H9 (cell line): ENCODE results near the gene FXYD7. TPM values are rescaled to one million over a fixed set of nuclear protein-coding genes. Genes with fewer than 3 reads are reported as not detected.

Source experiments
- DNase-seq: peaks from one replicate; pipeline ENCODE4 v3.0.0-alpha.2; 2017
- H2AFZ ChIP-seq: one replicate; pipeline ENCODE4 v1.6.1; 2013; ENCODE audit warnings: mild to moderate bottlenecking, low read length, control low read depth, moderate library complexity
- H2AK5ac ChIP-seq: 2 replicates; pipeline ENCODE4 v1.6.1; 2013; ENCODE audit warnings: low read length, control low read depth, mixed read lengths; ENCODE audit not compliant: insufficient read length
- H2BK120ac ChIP-seq: one replicate; pipeline ENCODE4 v1.6.1; 2013; ENCODE audit warnings: low read depth, mild to moderate bottlenecking, low read length, control low read depth, inconsistent platforms; ENCODE audit not compliant: poor library complexity, severe bottlenecking
- H2BK12ac ChIP-seq: 2 replicates; pipeline ENCODE4 v1.6.1; 2013; ENCODE audit warnings: low read length, control low read depth, mixed read lengths, low read depth; ENCODE audit not compliant: insufficient read length
- H2BK15ac ChIP-seq: 2 replicates; pipeline ENCODE4 v1.6.1; 2013; ENCODE audit warnings: low read depth, low read length, control low read depth
- H2BK20ac ChIP-seq: one replicate; pipeline ENCODE4 v1.6.1; 2013; ENCODE audit warnings: low read depth, mild to moderate bottlenecking, low read length, control low read depth, inconsistent platforms; ENCODE audit not compliant: poor library complexity, severe bottlenecking
- H2BK5ac ChIP-seq: 2 replicates; pipeline ENCODE4 v1.6.1; 2013; ENCODE audit warnings: low read length, control low read depth, mixed read lengths; ENCODE audit not compliant: insufficient read length
- H3K14ac ChIP-seq: 2 replicates; pipeline ENCODE4 v1.6.1; 2013; ENCODE audit warnings: low read length, control low read depth; ENCODE audit not compliant: insufficient read depth
- H3K18ac ChIP-seq: 2 replicates; pipeline ENCODE4 v1.6.1; 2013; ENCODE audit warnings: low read depth, mild to moderate bottlenecking, mixed read lengths, low read length, control low read depth; ENCODE audit not compliant: insufficient read length
- H3K23ac ChIP-seq: 2 replicates; pipeline ENCODE4 v1.6.1; 2013; ENCODE audit warnings: low read length, control low read depth, mixed read lengths, low read depth; ENCODE audit not compliant: insufficient read length
- H3K23me2 ChIP-seq: 2 replicates; pipeline ENCODE4 v1.6.1; 2013; ENCODE audit warnings: low read depth, mild to moderate bottlenecking, mixed read lengths, low read length, control low read depth; ENCODE audit not compliant: insufficient read length, poor library complexity, severe bottlenecking
- H3K27ac ChIP-seq: 2 replicates; pipeline ENCODE4 v1.5.1; 2013; ENCODE audit warnings: low read length, control low read depth, mixed read lengths, low read depth; ENCODE audit not compliant: insufficient read length
- H3K27me3 ChIP-seq: 2 replicates; pipeline ENCODE4 v1.6.1; 2013; ENCODE audit warnings: low read length, control low read depth, inconsistent platforms; ENCODE audit not compliant: insufficient read depth
- H3K4ac ChIP-seq: 2 replicates; pipeline ENCODE4 v1.6.1; 2013; ENCODE audit warnings: low read depth, mild to moderate bottlenecking, control low read depth, inconsistent platforms, low read length, moderate library complexity
- H3K4me1 ChIP-seq: 2 replicates; pipeline ENCODE4 v1.6.1; 2013; ENCODE audit warnings: low read length, control low read depth, inconsistent platforms; ENCODE audit not compliant: insufficient read depth
- H3K4me2 ChIP-seq: 2 replicates; pipeline ENCODE4 v1.6.1; 2013; ENCODE audit warnings: low read length, control low read depth, mixed read lengths; ENCODE audit not compliant: insufficient read length, insufficient read depth
- H3K56ac ChIP-seq: 2 replicates; pipeline ENCODE4 v1.6.1; 2013; ENCODE audit warnings: low read depth, mild to moderate bottlenecking, mixed read lengths, low read length, control low read depth; ENCODE audit not compliant: insufficient read length
- H3K79me1 ChIP-seq: 2 replicates; pipeline ENCODE4 v1.6.1; 2013; ENCODE audit warnings: low read depth, mild to moderate bottlenecking, moderate library complexity, low read length, control low read depth, inconsistent platforms; ENCODE audit not compliant: insufficient read depth, poor library complexity, severe bottlenecking
- H3K79me2 ChIP-seq: 2 replicates; pipeline ENCODE4 v1.6.1; 2013; ENCODE audit warnings: low read length, control low read depth, inconsistent platforms; ENCODE audit not compliant: insufficient read depth
- H3K9ac ChIP-seq: 2 replicates; pipeline ENCODE4 v1.6.1; 2013; ENCODE audit warnings: low read length, control low read depth, mixed read lengths; ENCODE audit not compliant: insufficient read length; ENCODE audit errors: extremely low read depth
- H3K9me3 ChIP-seq: one replicate; pipeline ENCODE4 v1.6.1; 2013; ENCODE audit warnings: low read depth, low read length, inconsistent platforms; ENCODE audit not compliant: control insufficient read depth
- H3T11ph ChIP-seq: one replicate; pipeline ENCODE4 v1.6.1; 2013; ENCODE audit warnings: mild to moderate bottlenecking, low read length, control low read depth, inconsistent platforms
- H4K20me1 ChIP-seq: one replicate; pipeline ENCODE4 v1.6.1; 2013; ENCODE audit not compliant: control insufficient read depth, insufficient read length, insufficient read depth
- H4K5ac ChIP-seq: 2 replicates; pipeline ENCODE4 v1.6.1; 2013; ENCODE audit warnings: low read depth, mild to moderate bottlenecking, mixed read lengths, low read length, control low read depth; ENCODE audit not compliant: insufficient read length
- H4K8ac ChIP-seq: replicated peaks from 2 replicates; pipeline ENCODE4 v1.6.1; 2013; ENCODE audit warnings: low read length, control low read depth, mixed read lengths, low read depth; ENCODE audit not compliant: insufficient read length
- H4K91ac ChIP-seq: 2 replicates; pipeline ENCODE4 v1.6.1; 2013; ENCODE audit warnings: low read depth, mild to moderate bottlenecking, moderate library complexity, mixed read lengths, low read length, control low read depth; ENCODE audit not compliant: insufficient read length
- H3K27ac Mint-ChIP-seq, 3 experiments: 2 replicates in 2 of 3; 3 replicates in 1 of 3; pipeline ENCODE4 v1.8.0; 2020 to 2021; ENCODE audit warnings: mixed read lengths in 3 of 3, mild to moderate bottlenecking in 1 of 3, moderate library complexity in 1 of 3
- H3K27me3 Mint-ChIP-seq: 2 replicates; pipeline ENCODE4 v1.8.0; 2021; ENCODE audit warnings: low read depth, mild to moderate bottlenecking, moderate library complexity, mixed read lengths
- H3K36me3 Mint-ChIP-seq, 3 experiments: 2 replicates in 2 of 3; 3 replicates in 1 of 3; pipeline ENCODE4 v1.8.0; 2020 to 2021; ENCODE audit warnings: low read depth in 3 of 3, mixed read lengths in 3 of 3; ENCODE audit not compliant: insufficient read depth in 1 of 3
- H3K4me1 Mint-ChIP-seq, 2 experiments: 2 replicates each; pipeline ENCODE4 v1.8.0; 2020; ENCODE audit warnings: mixed read lengths in 2 of 2
- H3K4me3 Mint-ChIP-seq, 2 experiments: 2 replicates in 1 of 2; 3 replicates in 1 of 2; pipeline ENCODE4 v1.8.0; 2020 to 2021; ENCODE audit warnings: mild to moderate bottlenecking in 2 of 2, mixed read lengths in 2 of 2, moderate library complexity in 1 of 2
- H3K9me3 Mint-ChIP-seq, 2 experiments: 2 replicates in 1 of 2; 3 replicates in 1 of 2; pipeline ENCODE4 v1.8.0; 2020; ENCODE audit warnings: mild to moderate bottlenecking in 2 of 2, mixed read lengths in 2 of 2, moderate library complexity in 1 of 2
- WGBS: extraction: QIAGEN DNeasy Blood & Tissue Kit; methylation state at CpG from one replicate; pipeline ENCODE4 v1.1.7; 2013; ENCODE audit warnings: missing lambda C conversion rate, low lambda C conversion rate, mixed read lengths; ENCODE audit not compliant: insufficient read length; ENCODE audit errors: extremely low coverage; 5-methylcytosine and 5-hydroxymethylcytosine counted together
- total RNA-seq: library from RNA; stranded (reverse); gene quantifications from 2 replicates; pipeline ENCODE4 v1.2.1, GENCODE V29; 2021
- TF ChIP-seq, protein P1 (sequence below): fragments of 200-600 bp; sonication (generic); conservative IDR thresholded peaks from 3 replicates; pipeline ENCODE4 v1.8.0; 2021; ENCODE audit warnings: antibody characterized with exemption, mild to moderate bottlenecking

Gene FXYD7
- total RNA-seq, 1 experiment from 2014 or later: 9.0 TPM

DNA sequence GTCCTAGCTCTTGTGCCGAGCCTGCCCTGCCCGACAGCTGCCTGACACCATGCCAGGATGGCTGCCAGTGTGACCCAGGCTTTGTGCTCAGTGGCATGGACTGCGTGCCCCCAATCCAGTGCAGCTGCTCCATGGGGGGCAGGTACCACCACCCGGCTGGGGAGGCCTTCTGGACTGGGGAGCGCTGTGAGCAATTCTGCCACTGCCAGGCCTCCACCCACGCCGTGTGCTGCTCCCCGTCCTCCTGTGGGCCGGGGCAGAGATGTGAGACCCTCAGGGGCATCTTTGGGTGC is 36.8 kb upstream of the FXYD7 start:
- no peak overlapping the region for H3K9ac ChIP-seq
- peaks cover 7% of the 10 kb centered on the region for H4K20me1 ChIP-seq
- H2BK20ac ChIP-seq: no peak overlapping the region
- no CpG with 5 or more reads among the region's 9 CpGs for WGBS
- Mint-ChIP-seq H3K9me3 (peaks cover 0 to 6% of the 10 kb centered on the region in 2 experiments; a peak in 3 of 5 replicates), H3K36me3 (peaks cover 0 to 2% (median 0%) of the 10 kb centered on the region in 3 experiments; a peak in 2 of 7 replicates), H3K4me1 (peaks cover 7 to 14% of the 10 kb centered on the region in 2 experiments), H3K27ac (no peak overlapping the region), H3K4me3 (no peak overlapping the region), H3K27me3 (no peaks in the 10 kb centered on the region; the same call in 1 of the 2 replicates)
- H3K4ac ChIP-seq: no peak overlapping the region
- H2BK12ac ChIP-seq: no peak overlapping the region
- no peaks in the 10 kb centered on the region for H3K27me3 ChIP-seq
- H3K79me1 ChIP-seq: no peaks in the 10 kb centered on the region
- H3K14ac ChIP-seq: no peak overlapping the region
- no peak overlapping the region for H2AK5ac ChIP-seq
- no peak for DNase-seq
- H3K18ac ChIP-seq: no peak overlapping the region
- H2BK5ac ChIP-seq: no peak overlapping the region
- H4K8ac ChIP-seq: no peak overlapping the region
- no peaks in the 10 kb centered on the region for H3K4me1 ChIP-seq
- no peak overlapping the region for H2BK15ac ChIP-seq
- no peak overlapping the region for H3K4me2 ChIP-seq
- no peaks in the 10 kb centered on the region for H3K79me2 ChIP-seq
- H3T11ph ChIP-seq: no peak overlapping the region
- no peak overlapping the region for H3K23ac ChIP-seq
- no peak overlapping the region for H4K5ac ChIP-seq
- H2AFZ ChIP-seq: no peak overlapping the region
- H2BK120ac ChIP-seq: no peak overlapping the region
- H4K91ac ChIP-seq: no peak overlapping the region
- TF ChIP-seq, protein P1, sequence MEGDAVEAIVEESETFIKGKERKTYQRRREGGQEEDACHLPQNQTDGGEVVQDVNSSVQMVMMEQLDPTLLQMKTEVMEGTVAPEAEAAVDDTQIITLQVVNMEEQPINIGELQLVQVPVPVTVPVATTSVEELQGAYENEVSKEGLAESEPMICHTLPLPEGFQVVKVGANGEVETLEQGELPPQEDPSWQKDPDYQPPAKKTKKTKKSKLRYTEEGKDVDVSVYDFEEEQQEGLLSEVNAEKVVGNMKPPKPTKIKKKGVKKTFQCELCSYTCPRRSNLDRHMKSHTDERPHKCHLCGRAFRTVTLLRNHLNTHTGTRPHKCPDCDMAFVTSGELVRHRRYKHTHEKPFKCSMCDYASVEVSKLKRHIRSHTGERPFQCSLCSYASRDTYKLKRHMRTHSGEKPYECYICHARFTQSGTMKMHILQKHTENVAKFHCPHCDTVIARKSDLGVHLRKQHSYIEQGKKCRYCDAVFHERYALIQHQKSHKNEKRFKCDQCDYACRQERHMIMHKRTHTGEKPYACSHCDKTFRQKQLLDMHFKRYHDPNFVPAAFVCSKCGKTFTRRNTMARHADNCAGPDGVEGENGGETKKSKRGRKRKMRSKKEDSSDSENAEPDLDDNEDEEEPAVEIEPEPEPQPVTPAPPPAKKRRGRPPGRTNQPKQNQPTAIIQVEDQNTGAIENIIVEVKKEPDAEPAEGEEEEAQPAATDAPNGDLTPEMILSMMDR: no peak
- no peaks in the 10 kb centered on the region for H3K9me3 ChIP-seq
- H3K23me2 ChIP-seq: no peaks in the 10 kb centered on the region
- no peak overlapping the region for H3K56ac ChIP-seq
- H3K27ac ChIP-seq: no peak overlapping the region
